Measurements from ENCODE around the gene WNT11.

GRCh38 chr11:76162336-76163288 lies 43.7 kb downstream of the WNT11 start:
- no peak for TF ChIP-seq POLR2A (IDR thresholded peaks at IDR 0.05)
- no peak for TF ChIP-seq CTCF (IDR thresholded peaks at IDR 0.05)

Data from adrenal gland (tissue), 5 donors.